ENCODE measurements around the gene IGSF21. TPM values are rescaled to one million over a fixed set of nuclear protein-coding genes. Genes with fewer than 3 reads are reported as not detected.

Gene IGSF21
- polyA plus RNA-seq, 1 of the 3 experiments (the other 2 are of a cell fraction): not detected

DNA sequence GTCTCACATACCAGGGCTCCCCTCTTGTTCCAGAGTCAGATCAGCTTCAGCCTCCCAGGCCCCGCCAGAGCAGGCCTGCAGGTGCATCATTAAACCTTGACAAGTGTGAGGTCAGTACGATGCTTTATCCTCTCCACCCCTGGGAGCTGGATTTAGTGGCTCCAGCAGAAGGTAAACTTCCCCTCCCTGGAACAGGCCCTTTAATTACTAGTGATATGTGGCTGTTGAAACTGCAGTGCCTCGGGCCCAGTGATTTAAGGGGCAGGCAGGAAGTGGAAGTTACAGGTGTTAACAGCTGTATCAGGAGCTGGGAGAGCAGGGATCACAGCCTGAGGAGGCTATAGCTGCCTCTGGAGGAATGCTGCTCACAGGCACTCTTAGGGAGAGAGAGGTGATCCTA lies 240.8 kb downstream of the IGSF21 start:
- Histone ChIP-seq H3K9me3 (no peaks in the 10 kb centered on the region), H3K9me2 (no peaks in the 10 kb centered on the region), H3K27ac (ENCODE audit: low read depth in 2 of 2, low read length in 1 of 2) (no peak overlapping the region), H3F3A (replicated peaks; ENCODE audit: insufficient read depth) (no peaks in the 10 kb centered on the region), H3K36me3 (replicated peaks in 1 of 2; ENCODE audit: control insufficient read depth in 1 of 2, insufficient read depth in 2 of 2, low read length in 1 of 2) (no peaks in the 10 kb centered on the region), H2AFZ (ENCODE audit: low read depth) (no peak overlapping the region), H3K4me1 (ENCODE audit: control insufficient read depth in 1 of 2, insufficient read depth in 2 of 2, low read depth in 1 of 2, low read length in 1 of 2) (peaks cover 0 to 10% of the 10 kb centered on the region in 2 experiments; a peak in 1 of 4 replicates), H3K4me2 (no peak overlapping the region), H4K20me1 (ENCODE audit: insufficient read depth) (no peaks in the 10 kb centered on the region), H3K4me3 (ENCODE audit: low read depth in 2 of 2, low read length in 1 of 2) (no peak overlapping the region), H3K79me2 (ENCODE audit: insufficient read depth) (no peaks in the 10 kb centered on the region), H3K9ac (no peak overlapping the region), H3K27me3 (ENCODE audit: insufficient read depth) (no peaks in the 10 kb centered on the region)
- DNase-seq: no peak
- POLR2A ChIA-PET: no interaction called here
- CTCF ChIA-PET: interaction anchor here (1.0 to 1.5 kb wide), 3 partner anchors 27 to 114 kb away, joined by 3 to 4 read pairs (median 3); no protein-coding TSS in a partner anchor
- WGBS (ENCODE audit: low lambda C conversion rate): 21% methylated on average over 3 of the region's 3 CpGs
- TF ChIP-seq, protein P1, sequence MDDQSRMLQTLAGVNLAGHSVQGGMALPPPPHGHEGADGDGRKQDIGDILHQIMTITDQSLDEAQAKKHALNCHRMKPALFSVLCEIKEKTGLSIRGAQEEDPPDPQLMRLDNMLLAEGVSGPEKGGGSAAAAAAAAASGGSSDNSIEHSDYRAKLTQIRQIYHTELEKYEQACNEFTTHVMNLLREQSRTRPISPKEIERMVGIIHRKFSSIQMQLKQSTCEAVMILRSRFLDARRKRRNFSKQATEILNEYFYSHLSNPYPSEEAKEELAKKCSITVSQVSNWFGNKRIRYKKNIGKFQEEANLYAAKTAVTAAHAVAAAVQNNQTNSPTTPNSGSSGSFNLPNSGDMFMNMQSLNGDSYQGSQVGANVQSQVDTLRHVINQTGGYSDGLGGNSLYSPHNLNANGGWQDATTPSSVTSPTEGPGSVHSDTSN (IDR thresholded peaks at IDR 0.05): no peak

DNA sequence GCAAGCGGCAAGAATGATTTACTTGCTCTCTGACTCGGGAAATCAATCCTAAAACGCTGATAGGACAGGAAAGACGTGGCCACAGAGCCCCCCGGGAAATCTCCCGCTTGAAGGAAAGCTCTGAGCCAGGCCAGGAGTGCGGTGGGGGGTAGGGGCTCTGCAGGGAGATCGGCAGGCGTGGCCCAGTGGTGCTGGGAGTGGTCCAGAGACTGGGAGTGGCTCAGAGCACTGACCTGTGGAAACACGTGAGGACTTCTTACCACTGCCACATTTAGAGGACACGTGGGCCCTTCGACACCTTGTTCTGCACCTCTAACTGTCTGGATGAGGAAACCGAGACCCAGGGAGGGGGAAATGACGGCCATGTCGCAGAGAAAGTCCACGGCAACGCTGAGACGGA lies 243.1 kb downstream of the IGSF21 start:
- ChIA-PET CTCF (no interaction called here), POLR2A (no interaction called here)
- no peak overlapping the region for H3K4me2 ChIP-seq
- H3K9me3 ChIP-seq: no peaks in the 10 kb centered on the region
- H3K4me1 ChIP-seq (ENCODE audit: control insufficient read depth in 1 of 2, insufficient read depth in 2 of 2, low read depth in 1 of 2, low read length in 1 of 2): no peaks in the 10 kb centered on the region
- H3K36me3 ChIP-seq (replicated peaks in 1 of 2; ENCODE audit: control insufficient read depth in 1 of 2, insufficient read depth in 2 of 2, low read length in 1 of 2): no peaks in the 10 kb centered on the region
- no peak overlapping the region for H3K4me3 ChIP-seq (ENCODE audit: low read depth in 2 of 2, low read length in 1 of 2)
- no peak overlapping the region for H3K9ac ChIP-seq
- H3K9me2 ChIP-seq: no peaks in the 10 kb centered on the region
- 46% methylated on average over 17 of the region's 18 CpGs for WGBS (ENCODE audit: low lambda C conversion rate)
- H3K79me2 ChIP-seq (ENCODE audit: insufficient read depth): no peaks in the 10 kb centered on the region
- no peak overlapping the region for H2AFZ ChIP-seq (ENCODE audit: low read depth)
- H3K27ac ChIP-seq (ENCODE audit: low read depth in 2 of 2, low read length in 1 of 2): no peak overlapping the region
- H3F3A ChIP-seq (replicated peaks; ENCODE audit: insufficient read depth): no peaks in the 10 kb centered on the region
- TF ChIP-seq, protein P2, sequence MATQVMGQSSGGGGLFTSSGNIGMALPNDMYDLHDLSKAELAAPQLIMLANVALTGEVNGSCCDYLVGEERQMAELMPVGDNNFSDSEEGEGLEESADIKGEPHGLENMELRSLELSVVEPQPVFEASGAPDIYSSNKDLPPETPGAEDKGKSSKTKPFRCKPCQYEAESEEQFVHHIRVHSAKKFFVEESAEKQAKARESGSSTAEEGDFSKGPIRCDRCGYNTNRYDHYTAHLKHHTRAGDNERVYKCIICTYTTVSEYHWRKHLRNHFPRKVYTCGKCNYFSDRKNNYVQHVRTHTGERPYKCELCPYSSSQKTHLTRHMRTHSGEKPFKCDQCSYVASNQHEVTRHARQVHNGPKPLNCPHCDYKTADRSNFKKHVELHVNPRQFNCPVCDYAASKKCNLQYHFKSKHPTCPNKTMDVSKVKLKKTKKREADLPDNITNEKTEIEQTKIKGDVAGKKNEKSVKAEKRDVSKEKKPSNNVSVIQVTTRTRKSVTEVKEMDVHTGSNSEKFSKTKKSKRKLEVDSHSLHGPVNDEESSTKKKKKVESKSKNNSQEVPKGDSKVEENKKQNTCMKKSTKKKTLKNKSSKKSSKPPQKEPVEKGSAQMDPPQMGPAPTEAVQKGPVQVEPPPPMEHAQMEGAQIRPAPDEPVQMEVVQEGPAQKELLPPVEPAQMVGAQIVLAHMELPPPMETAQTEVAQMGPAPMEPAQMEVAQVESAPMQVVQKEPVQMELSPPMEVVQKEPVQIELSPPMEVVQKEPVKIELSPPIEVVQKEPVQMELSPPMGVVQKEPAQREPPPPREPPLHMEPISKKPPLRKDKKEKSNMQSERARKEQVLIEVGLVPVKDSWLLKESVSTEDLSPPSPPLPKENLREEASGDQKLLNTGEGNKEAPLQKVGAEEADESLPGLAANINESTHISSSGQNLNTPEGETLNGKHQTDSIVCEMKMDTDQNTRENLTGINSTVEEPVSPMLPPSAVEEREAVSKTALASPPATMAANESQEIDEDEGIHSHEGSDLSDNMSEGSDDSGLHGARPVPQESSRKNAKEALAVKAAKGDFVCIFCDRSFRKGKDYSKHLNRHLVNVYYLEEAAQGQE (IDR thresholded peaks at IDR 0.05; ENCODE audit: low read depth, low read length): no peak
- TF ChIP-seq MXI1 (IDR thresholded peaks at IDR 0.05; ENCODE audit: low read depth, low read length) (no peak), TEAD4 (IDR thresholded peaks at IDR 0.05; ENCODE audit: borderline replicate concordance, insufficient read depth) (no peak), JUND (IDR thresholded peaks at IDR 0.05) (no peak), EP300 (IDR thresholded peaks at IDR 0.05; ENCODE audit: borderline replicate concordance in 1 of 2, low read depth in 1 of 2, low read length in 1 of 2) (no peak), SIN3A (IDR thresholded peaks at IDR 0.05; ENCODE audit: borderline replicate concordance, low read depth, low read length) (no peak), NFIC (IDR thresholded peaks at IDR 0.05; ENCODE audit: borderline replicate concordance) (no peak), RFX5 (IDR thresholded peaks at IDR 0.05; ENCODE audit: low read length) (no peak), TCF12 (IDR thresholded peaks at IDR 0.05) (no peak), RCOR1 (IDR thresholded peaks at IDR 0.05; ENCODE audit: low read length) (no peak), EZH2phosphoT487 (IDR thresholded peaks at IDR 0.05; ENCODE audit: borderline replicate concordance, low read depth) (no peak), SMC3 (IDR thresholded peaks at IDR 0.05; ENCODE audit: low read depth, low read length) (no peak), POLR2AphosphoS5 (IDR thresholded peaks at IDR 0.05; ENCODE audit: low read depth, low read length) (no peak)
- TF ChIP-seq, protein P3, sequence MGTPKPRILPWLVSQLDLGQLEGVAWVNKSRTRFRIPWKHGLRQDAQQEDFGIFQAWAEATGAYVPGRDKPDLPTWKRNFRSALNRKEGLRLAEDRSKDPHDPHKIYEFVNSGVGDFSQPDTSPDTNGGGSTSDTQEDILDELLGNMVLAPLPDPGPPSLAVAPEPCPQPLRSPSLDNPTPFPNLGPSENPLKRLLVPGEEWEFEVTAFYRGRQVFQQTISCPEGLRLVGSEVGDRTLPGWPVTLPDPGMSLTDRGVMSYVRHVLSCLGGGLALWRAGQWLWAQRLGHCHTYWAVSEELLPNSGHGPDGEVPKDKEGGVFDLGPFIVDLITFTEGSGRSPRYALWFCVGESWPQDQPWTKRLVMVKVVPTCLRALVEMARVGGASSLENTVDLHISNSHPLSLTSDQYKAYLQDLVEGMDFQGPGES (IDR thresholded peaks at IDR 0.05; ENCODE audit: low read depth, low read length): no peak
- TF ChIP-seq, protein P4, sequence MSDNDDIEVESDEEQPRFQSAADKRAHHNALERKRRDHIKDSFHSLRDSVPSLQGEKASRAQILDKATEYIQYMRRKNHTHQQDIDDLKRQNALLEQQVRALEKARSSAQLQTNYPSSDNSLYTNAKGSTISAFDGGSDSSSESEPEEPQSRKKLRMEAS (IDR thresholded peaks at IDR 0.05; ENCODE audit: low read depth): no peak
- H3K27me3 ChIP-seq (ENCODE audit: insufficient read depth): no peaks in the 10 kb centered on the region
- H4K20me1 ChIP-seq (ENCODE audit: insufficient read depth): no peaks in the 10 kb centered on the region
- no peak for DNase-seq
